ENCODE results near the gene BANF1.

- TF ChIP-seq CTCF (IDR thresholded peaks at IDR 0.05) = peak in 1 of 7 experiments; percentile 37
- peak; percentile 47 to 77 (median 75) for TF ChIP-seq POLR2A (IDR thresholded peaks at IDR 0.05)
These were observed 40.8 kb upstream of the BANF1 start, which contains the start of gene SART1 for GRCh38 chr11:65961267-65962140.

Data from body of pancreas (tissue), 4 donors.